Nephron progenitor cell (in vitro differentiated cells): ENCODE results near the gene USP21.

Experiments used
- DNase-seq: peaks from one replicate; pipeline ENCODE4 v3.0.0; 2021
- H3K27ac Mint-ChIP-seq: 2 replicates; pipeline ENCODE4 v1.8.0; 2021; ENCODE audit warnings: mild to moderate bottlenecking, moderate library complexity, mixed read lengths
- H3K27me3 Mint-ChIP-seq: 2 replicates; pipeline ENCODE4 v1.8.0; 2021; ENCODE audit warnings: mild to moderate bottlenecking, low read depth, mixed read lengths; ENCODE audit not compliant: poor library complexity
- H3K36me3 Mint-ChIP-seq: 2 replicates; pipeline ENCODE4 v1.8.0; 2021; ENCODE audit warnings: low read depth, mixed read lengths
- H3K4me1 Mint-ChIP-seq: 2 replicates; pipeline ENCODE4 v1.8.0; 2021; ENCODE audit warnings: mixed read lengths
- H3K4me3 Mint-ChIP-seq: 2 replicates; pipeline ENCODE4 v1.8.0; 2021; ENCODE audit warnings: mild to moderate bottlenecking, moderate library complexity, mixed read lengths
- H3K9me3 Mint-ChIP-seq: 2 replicates; pipeline ENCODE4 v1.8.0; 2021; ENCODE audit warnings: mild to moderate bottlenecking, moderate library complexity, mixed read lengths
- CTCF ChIP-seq: fragments of 200-600 bp; sonication (generic); IDR thresholded peaks from 2 replicates; pipeline ENCODE4 v1.5.0; 2021; ENCODE audit warnings: antibody characterized with exemption

The USP21 gene

GRCh38 chr1:161189036-161189435, 29.7 kb downstream of the USP21 start:
- H3K27ac Mint-ChIP-seq = no peak overlapping the region
- H3K4me1 Mint-ChIP-seq = peaks cover 18% of the 10 kb centered on the region
- no peak for DNase-seq
- TF ChIP-seq CTCF = no peak
- no peak overlapping the region for H3K4me3 Mint-ChIP-seq
- peaks cover 19% of the 10 kb centered on the region for H3K27me3 Mint-ChIP-seq
- H3K36me3 Mint-ChIP-seq = peaks cover 4% of the 10 kb centered on the region
- H3K9me3 Mint-ChIP-seq = no peaks in the 10 kb centered on the region

- peaks cover 9% of the 10 kb centered on the region for H3K4me1 Mint-ChIP-seq
- no peak overlapping the region for H3K27ac Mint-ChIP-seq
- H3K27me3 Mint-ChIP-seq = peaks cover 19% of the 10 kb centered on the region
- H3K36me3 Mint-ChIP-seq = peaks cover 4% of the 10 kb centered on the region
- no peak overlapping the region for H3K4me3 Mint-ChIP-seq
- no peak for DNase-seq
- no peaks in the 10 kb centered on the region for H3K9me3 Mint-ChIP-seq
- TF ChIP-seq CTCF = no peak
Measured at GRCh38 chr1:161190962-161191521, 31.7 kb downstream of the USP21 start.

GRCh38 chr1:161191971-161192370, 32.7 kb downstream of the USP21 start:
- Mint-ChIP-seq H3K4me3 (no peak overlapping the region), H3K9me3 (no peaks in the 10 kb centered on the region), H3K27me3 (peaks cover 16% of the 10 kb centered on the region), H3K4me1 (peaks cover 12% of the 10 kb centered on the region), H3K36me3 (peaks cover 4% of the 10 kb centered on the region), H3K27ac (no peak overlapping the region)
- TF ChIP-seq CTCF = no peak
- no peak for DNase-seq

- Mint-ChIP-seq H3K36me3 (peaks cover 4% of the 10 kb centered on the region), H3K4me3 (peak overlapping the region; percentile 10)
Measured at GRCh38 chr1:161192476-161193465, 33.5 kb downstream of the USP21 start.

GRCh38 chr1:161193561-161194235, 34.4 kb downstream of the USP21 start:
- DNase-seq = no peak
- peaks cover 29% of the 10 kb centered on the region for H3K4me1 Mint-ChIP-seq
- H3K9me3 Mint-ChIP-seq = no peaks in the 10 kb centered on the region
- peaks cover 4% of the 10 kb centered on the region for H3K36me3 Mint-ChIP-seq
- no peak for TF ChIP-seq CTCF
- H3K4me3 Mint-ChIP-seq = no peak overlapping the region
- H3K27ac Mint-ChIP-seq = no peak overlapping the region
- peaks cover 10% of the 10 kb centered on the region for H3K27me3 Mint-ChIP-seq

More at GRCh38 chr1:161192476-161193465, 33.5 kb downstream of the USP21 start:
- Mint-ChIP-seq H3K9me3 (no peaks in the 10 kb centered on the region), H3K4me1 (peaks cover 20% of the 10 kb centered on the region), H3K27ac (peak overlapping the region; percentile 1), H3K27me3 (peaks cover 12% of the 10 kb centered on the region)
- DNase-seq = peak; percentile 65
- peak; percentile 86 for TF ChIP-seq CTCF
